ENCODE measurements around the gene UNC13B. TPM values are rescaled to one million over a fixed set of nuclear protein-coding genes. Genes with fewer than 3 reads are reported as not detected.

UNC13B gene
- total RNA-seq, 1 donor from 2014 or later: 30.5 TPM

DNA sequence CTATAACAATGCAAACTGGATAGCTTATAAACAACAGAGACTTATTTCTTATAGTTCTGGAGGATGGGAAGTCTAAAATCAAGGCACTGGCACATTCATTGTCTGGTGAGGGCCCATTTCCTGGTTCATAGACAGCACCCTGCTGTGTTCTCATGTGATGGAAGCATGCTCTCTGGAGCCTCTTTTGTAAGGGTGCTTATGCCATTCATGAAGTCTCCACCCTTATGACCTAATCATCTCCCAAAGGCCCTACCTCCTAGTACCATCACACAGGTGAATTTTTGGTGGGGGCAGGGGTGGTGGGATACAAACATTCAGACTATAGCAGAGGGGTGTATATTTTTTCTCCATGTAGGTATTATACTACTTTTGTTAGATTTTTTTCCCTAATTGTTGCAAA lies 92.4 kb downstream of the UNC13B start:
- no peaks in the 10 kb centered on the region for H3K36me3 Mint-ChIP-seq (ENCODE audit: low read depth, unreplicated experiment)
- H3K27me3 ChIP-seq (ENCODE audit: insufficient read depth, low read length): no peaks in the 10 kb centered on the region
- no peaks in the 10 kb centered on the region for H3K36me3 ChIP-seq (ENCODE audit: insufficient read depth, low read length)
- no peaks in the 10 kb centered on the region for H4K20me1 ChIP-seq (ENCODE audit: insufficient read depth, low read length)
- no peaks in the 10 kb centered on the region for H3K79me2 ChIP-seq (ENCODE audit: insufficient read depth, low read length)
- no peak for TF ChIP-seq EZH2 (IDR thresholded peaks at IDR 0.05; ENCODE audit: insufficient read depth, low read length)
- TF ChIP-seq, protein P1, sequence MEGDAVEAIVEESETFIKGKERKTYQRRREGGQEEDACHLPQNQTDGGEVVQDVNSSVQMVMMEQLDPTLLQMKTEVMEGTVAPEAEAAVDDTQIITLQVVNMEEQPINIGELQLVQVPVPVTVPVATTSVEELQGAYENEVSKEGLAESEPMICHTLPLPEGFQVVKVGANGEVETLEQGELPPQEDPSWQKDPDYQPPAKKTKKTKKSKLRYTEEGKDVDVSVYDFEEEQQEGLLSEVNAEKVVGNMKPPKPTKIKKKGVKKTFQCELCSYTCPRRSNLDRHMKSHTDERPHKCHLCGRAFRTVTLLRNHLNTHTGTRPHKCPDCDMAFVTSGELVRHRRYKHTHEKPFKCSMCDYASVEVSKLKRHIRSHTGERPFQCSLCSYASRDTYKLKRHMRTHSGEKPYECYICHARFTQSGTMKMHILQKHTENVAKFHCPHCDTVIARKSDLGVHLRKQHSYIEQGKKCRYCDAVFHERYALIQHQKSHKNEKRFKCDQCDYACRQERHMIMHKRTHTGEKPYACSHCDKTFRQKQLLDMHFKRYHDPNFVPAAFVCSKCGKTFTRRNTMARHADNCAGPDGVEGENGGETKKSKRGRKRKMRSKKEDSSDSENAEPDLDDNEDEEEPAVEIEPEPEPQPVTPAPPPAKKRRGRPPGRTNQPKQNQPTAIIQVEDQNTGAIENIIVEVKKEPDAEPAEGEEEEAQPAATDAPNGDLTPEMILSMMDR (IDR thresholded peaks at IDR 0.05; ENCODE audit: insufficient read depth, low read depth, low read length): no peak
- H3K4me2 ChIP-seq (ENCODE audit: low read length): no peak overlapping the region
- FAIRE-seq: no peak
- H3K9me3 ChIP-seq (ENCODE audit: insufficient read depth, low read depth, low read length): no peaks in the 10 kb centered on the region
- H3K4me1 ChIP-seq (ENCODE audit: insufficient read depth, low read length): no peaks in the 10 kb centered on the region
- H3K27ac Mint-ChIP-seq (ENCODE audit: unreplicated experiment): no peak overlapping the region
- no peak for DNase-seq (ENCODE audit: low read depth)
- H3K9ac ChIP-seq (ENCODE audit: low read length): no peak overlapping the region
- no peak overlapping the region for H3K4me3 Mint-ChIP-seq (ENCODE audit: unreplicated experiment)
- H3K4me1 Mint-ChIP-seq (ENCODE audit: low read depth, unreplicated experiment): no peaks in the 10 kb centered on the region
- no peak overlapping the region for H3K27ac ChIP-seq (ENCODE audit: low read depth, low read length)
- H2AFZ ChIP-seq (ENCODE audit: low read depth, low read length): no peak overlapping the region
- H3K27me3 Mint-ChIP-seq (ENCODE audit: low read depth, unreplicated experiment): no peaks in the 10 kb centered on the region
- no peak overlapping the region for H3K4me3 ChIP-seq (ENCODE audit: insufficient read depth, low read depth, low read length)
- H3K9me3 Mint-ChIP-seq (ENCODE audit: unreplicated experiment): no peaks in the 10 kb centered on the region

DNA sequence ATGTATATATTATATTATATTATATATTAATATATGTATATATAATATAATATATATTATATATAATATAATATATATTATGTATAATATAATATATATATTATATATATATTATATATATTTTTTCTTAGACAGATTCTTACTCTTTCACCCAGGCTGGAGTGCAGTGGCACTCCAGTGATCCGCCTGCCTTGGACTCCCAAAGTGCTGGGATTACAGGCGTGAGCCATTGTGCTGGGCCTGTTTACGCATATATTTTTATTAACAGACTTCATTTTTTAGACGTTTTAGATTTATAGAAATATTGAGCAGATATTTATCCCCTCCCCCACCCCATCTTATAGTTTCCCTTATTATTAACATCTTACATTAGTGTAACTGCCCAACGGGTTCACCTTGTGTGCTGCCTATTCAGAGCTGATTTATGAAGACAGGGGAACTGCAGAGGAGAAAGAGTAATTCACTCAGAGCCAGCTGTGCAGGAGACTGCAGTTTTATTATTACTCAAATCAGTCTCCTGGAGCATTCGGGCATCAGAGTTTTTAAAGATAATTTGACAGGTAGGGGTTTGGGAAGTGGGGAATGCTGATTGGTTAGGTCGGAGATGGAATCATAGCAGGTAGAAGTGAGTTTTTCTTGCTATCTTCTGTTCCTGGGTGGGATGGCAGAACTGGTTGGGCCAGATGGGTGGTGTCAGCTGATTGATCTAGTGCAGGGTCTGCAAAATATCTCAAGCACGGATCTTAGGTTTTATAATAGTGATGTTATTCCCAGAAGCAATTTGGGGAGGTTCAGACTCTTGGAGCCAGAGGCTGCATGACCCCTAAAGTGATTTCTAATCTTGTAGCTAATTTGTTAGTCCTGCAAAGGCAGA lies 93.4 kb downstream of the UNC13B start:
- no peak overlapping the region for H3K9ac ChIP-seq (ENCODE audit: low read length)
- H4K20me1 ChIP-seq (ENCODE audit: insufficient read depth, low read length): no peaks in the 10 kb centered on the region
- Mint-ChIP-seq H3K9me3 (ENCODE audit: unreplicated experiment) (no peaks in the 10 kb centered on the region), H3K4me3 (ENCODE audit: unreplicated experiment) (no peak overlapping the region), H3K27me3 (ENCODE audit: low read depth, unreplicated experiment) (no peaks in the 10 kb centered on the region), H3K4me1 (ENCODE audit: low read depth, unreplicated experiment) (no peaks in the 10 kb centered on the region), H3K27ac (ENCODE audit: unreplicated experiment) (no peak overlapping the region), H3K36me3 (ENCODE audit: low read depth, unreplicated experiment) (no peaks in the 10 kb centered on the region)
- H3K27me3 ChIP-seq (ENCODE audit: insufficient read depth, low read length): no peaks in the 10 kb centered on the region
- DNase-seq (ENCODE audit: low read depth): no peak
- no peak for FAIRE-seq
- no peak overlapping the region for H2AFZ ChIP-seq (ENCODE audit: low read depth, low read length)
- H3K4me3 ChIP-seq (ENCODE audit: insufficient read depth, low read depth, low read length): no peak overlapping the region
- no peaks in the 10 kb centered on the region for H3K36me3 ChIP-seq (ENCODE audit: insufficient read depth, low read length)
- H3K9me3 ChIP-seq (ENCODE audit: insufficient read depth, low read depth, low read length): no peaks in the 10 kb centered on the region
- no peaks in the 10 kb centered on the region for H3K79me2 ChIP-seq (ENCODE audit: insufficient read depth, low read length)
- no peaks in the 10 kb centered on the region for H3K4me1 ChIP-seq (ENCODE audit: insufficient read depth, low read length)
- H3K4me2 ChIP-seq (ENCODE audit: low read length): no peak overlapping the region
- H3K27ac ChIP-seq (ENCODE audit: low read depth, low read length): no peak overlapping the region
- TF ChIP-seq, protein P1 (IDR thresholded peaks at IDR 0.05; ENCODE audit: insufficient read depth, low read depth, low read length): no peak
- TF ChIP-seq EZH2 (IDR thresholded peaks at IDR 0.05; ENCODE audit: insufficient read depth, low read length): no peak

Measured in astrocyte (in vitro differentiated cells and primary cell).